Adipocyte (in vitro differentiated cells): ENCODE results near the gene CLEC4G.

Source experiments
- DNase-seq: peaks from one replicate; pipeline ENCODE4 v3.0.0-alpha.2; 2015; ENCODE audit warnings: low read depth
- H3K27me3 ChIP-seq: replicated peaks from 2 replicates; pipeline ENCODE4 v1.7.0; 2013; ENCODE audit warnings: mild to moderate bottlenecking, low read length, moderate library complexity; ENCODE audit not compliant: control insufficient read depth, insufficient read depth
- H3K36me3 ChIP-seq: 2 replicates; pipeline ENCODE4 v1.7.0; 2013; ENCODE audit warnings: low read length, mild to moderate bottlenecking, moderate library complexity; ENCODE audit not compliant: control insufficient read depth, insufficient read depth, severe bottlenecking
- H3K4me1 ChIP-seq: 2 replicates; pipeline ENCODE4 v1.7.0; 2013; ENCODE audit warnings: mild to moderate bottlenecking, low read length, moderate library complexity; ENCODE audit not compliant: control insufficient read depth, insufficient read depth
- H3K4me3 ChIP-seq: 2 replicates; pipeline ENCODE4 v1.7.0; 2013; ENCODE audit warnings: mild to moderate bottlenecking, low read length, moderate library complexity
- H3K9ac ChIP-seq: 2 replicates; pipeline ENCODE4 v1.7.0; 2013; ENCODE audit warnings: mild to moderate bottlenecking, low read length, moderate library complexity
- H3K9me3 ChIP-seq: 2 replicates; pipeline ENCODE4 v1.7.0; 2013; ENCODE audit warnings: mild to moderate bottlenecking, low read length, moderate library complexity; ENCODE audit not compliant: control insufficient read depth

The CLEC4G gene

DNA sequence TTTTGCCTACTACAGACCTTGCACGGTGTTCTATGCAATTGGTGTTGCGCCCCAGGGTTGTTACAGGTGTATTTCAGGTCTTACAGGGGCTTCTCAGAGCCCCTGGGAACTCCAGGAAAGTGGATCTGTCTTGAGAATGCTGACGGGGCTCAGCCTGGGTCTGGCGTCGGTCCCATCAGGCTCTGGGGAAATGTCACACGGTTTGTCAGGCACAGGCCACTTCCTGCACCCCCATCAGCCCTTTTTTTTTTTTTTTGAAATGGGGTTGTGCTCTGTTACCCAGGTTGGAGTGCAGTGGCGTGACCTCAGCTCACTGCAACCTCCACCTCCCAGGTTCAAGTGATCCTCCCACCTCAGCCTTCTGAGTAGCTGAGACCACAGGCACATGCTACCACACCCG lies 13.2 kb downstream of the CLEC4G start:
- no peak for DNase-seq
- Histone ChIP-seq H3K4me1 (no peaks in the 10 kb centered on the region), H3K4me3 (no peak overlapping the region), H3K9me3 (peaks cover 6% of the 10 kb centered on the region), H3K9ac (no peak overlapping the region), H3K36me3 (no peaks in the 10 kb centered on the region), H3K27me3 (peaks cover 23% of the 10 kb centered on the region)

DNA sequence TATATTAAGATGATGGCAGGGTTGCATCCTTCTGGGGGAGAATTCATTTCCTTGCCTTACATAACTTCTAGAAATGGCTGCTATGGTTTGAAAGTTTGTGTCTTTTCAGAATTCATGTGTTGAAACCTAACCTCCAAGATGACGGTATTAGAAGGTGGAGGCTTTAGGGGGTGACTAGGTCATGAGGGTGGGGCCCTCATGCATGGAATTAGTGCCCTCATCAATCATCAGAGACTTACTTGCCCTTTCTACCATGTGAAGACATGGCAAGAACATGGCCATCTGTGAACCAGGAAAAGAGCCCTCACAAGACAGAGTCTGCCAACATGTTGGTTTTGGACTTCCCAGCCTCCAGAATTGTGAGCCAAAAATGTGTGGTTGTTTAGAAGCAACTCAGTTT lies 15.1 kb downstream of the CLEC4G start:
- H3K9ac ChIP-seq: no peak overlapping the region
- H3K27me3 ChIP-seq: peaks cover 17% of the 10 kb centered on the region
- no peaks in the 10 kb centered on the region for H3K4me1 ChIP-seq
- H3K9me3 ChIP-seq: peaks cover 6% of the 10 kb centered on the region
- no peaks in the 10 kb centered on the region for H3K36me3 ChIP-seq
- DNase-seq: no peak
- no peak overlapping the region for H3K4me3 ChIP-seq

DNA sequence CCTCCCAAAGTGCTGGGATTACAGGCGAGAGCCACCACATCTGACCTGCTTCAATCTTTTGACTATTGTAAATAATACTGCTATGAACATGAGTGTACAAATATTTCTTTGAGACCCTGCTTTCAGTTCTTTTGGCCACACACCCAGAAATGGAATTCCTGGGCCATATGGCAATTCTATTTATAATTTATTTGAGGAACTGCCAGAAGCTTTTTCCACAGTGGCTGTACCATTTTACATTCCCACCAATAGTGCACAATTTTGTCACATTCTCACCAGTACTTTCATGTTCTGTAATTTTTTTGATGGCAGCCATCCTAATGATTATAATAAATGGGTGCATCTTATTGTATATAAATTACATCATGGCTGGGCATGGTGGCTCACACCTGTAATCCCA lies 16.2 kb downstream of the CLEC4G start:
- Histone ChIP-seq H3K27me3 (peaks cover 16% of the 10 kb centered on the region), H3K4me1 (no peaks in the 10 kb centered on the region), H3K36me3 (no peaks in the 10 kb centered on the region), H3K9ac (no peak overlapping the region), H3K9me3 (peaks cover 6% of the 10 kb centered on the region), H3K4me3 (no peak overlapping the region)
- no peak for DNase-seq

DNA sequence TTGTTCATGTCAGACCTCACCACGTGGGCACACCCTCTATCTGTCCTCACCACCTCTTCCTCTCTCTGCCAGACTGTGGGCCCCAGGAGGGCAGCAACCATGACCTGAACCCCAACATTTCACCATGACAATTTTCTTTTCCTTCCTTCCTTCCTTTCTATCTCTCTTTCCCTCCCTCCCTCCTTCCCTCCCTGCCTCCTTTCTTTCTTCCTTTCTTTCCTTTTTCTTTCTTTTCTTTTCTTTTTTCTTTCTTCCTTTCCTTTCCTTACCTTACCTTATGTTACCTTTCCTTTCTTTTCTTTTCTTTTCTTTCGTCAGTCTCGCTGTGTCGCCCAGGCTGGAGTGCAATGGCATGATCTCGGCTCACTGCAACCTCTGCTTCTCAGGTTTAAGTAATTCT lies 21.3 kb downstream of the CLEC4G start:
- Histone ChIP-seq H3K4me1 (no peaks in the 10 kb centered on the region), H3K36me3 (no peaks in the 10 kb centered on the region), H3K9ac (no peak overlapping the region), H3K4me3 (no peak overlapping the region), H3K27me3 (peaks cover 25% of the 10 kb centered on the region), H3K9me3 (no peaks in the 10 kb centered on the region)
- DNase-seq: no peak

DNA sequence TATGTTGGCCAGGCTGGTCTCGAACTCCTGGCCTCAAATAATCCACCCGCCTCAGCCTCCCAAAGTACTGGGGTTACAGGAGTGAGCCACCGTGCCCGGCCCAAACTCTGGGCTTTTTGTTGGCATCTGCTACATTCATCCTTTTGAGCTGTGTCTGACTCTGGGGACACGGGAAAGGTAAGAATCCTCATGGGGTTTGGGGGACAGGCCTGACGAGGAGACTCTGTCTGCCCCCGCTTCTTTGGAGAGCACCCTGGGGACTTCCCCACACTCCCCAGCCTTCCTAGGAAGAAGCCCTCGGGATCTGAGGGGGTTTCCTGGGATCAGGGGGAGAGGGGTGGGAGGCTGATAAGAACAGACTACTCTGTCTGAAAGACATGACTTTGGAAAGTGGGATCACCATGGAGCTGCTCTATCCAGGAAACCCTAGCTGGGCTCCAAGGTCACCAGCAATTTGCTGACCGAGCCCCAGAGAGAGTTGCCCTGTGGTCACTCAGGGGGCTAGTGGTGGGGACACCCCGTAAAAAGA lies 21.9 kb downstream of the CLEC4G start:
- no peak overlapping the region for H3K4me3 ChIP-seq
- no peaks in the 10 kb centered on the region for H3K4me1 ChIP-seq
- H3K36me3 ChIP-seq: no peaks in the 10 kb centered on the region
- DNase-seq: no peak
- H3K9me3 ChIP-seq: no peaks in the 10 kb centered on the region
- no peak overlapping the region for H3K9ac ChIP-seq
- peaks cover 25% of the 10 kb centered on the region for H3K27me3 ChIP-seq

DNA sequence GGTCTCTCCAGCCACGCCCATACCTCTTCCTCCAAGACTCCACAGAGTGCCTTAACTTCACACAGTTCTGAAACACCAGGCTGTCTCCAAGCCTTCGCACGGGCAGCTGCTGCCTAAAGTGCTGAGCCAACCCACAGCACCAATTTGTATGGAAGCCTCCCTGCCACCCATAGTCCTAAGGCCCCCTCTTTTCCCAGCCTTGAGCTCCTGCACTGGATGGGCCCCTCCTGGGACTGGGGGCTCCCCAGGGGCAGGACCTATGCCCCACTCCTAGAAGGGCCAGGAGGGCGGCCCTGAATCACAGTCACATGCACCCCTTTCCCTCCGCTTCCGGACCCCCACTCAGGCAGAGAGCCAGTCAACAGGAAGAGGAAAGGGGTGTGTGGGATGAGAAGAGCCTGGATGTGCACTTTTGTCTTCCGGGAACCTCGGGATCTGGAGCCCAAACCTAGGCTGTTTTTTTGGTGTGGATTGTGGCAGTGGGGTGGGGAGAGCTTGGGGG lies 24.9 kb downstream of the CLEC4G start:
- no peak overlapping the region for H3K9ac ChIP-seq

DNA sequence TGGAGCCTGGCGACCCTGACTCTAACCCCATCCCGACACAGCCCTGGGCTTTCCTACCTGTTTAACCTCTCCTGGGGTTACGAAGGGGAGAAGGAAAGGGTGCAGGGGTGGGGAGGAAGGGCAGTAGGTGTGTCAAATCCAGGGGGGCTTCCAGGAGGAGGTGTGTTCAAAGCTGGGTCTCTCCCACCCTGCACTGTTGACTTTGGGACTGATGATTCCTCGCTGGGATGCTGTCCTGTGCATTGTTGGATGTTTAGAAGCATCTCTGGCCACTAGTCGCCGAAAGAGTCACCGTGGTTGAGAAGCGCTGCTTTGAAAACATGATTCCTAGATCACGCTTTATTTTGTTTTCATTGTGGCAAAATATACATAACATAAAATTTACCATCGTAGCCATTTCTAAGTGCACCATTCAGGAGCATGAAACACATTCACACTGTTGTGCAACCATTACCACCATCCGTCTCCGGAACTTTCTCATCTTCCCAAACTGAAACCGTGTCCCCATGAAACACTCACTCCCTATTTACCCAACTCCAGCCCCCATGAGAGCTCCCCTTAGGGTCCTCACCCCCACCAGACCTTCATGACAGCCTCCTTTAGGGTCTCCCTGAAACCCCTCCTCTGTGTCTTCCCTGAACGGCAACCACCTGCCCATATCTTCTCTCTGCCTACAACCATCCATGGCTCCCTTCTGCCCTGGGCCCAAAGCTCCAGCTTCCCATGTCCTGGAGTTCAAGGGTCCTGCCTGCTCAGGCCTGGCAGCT lies 25.5 kb downstream of the CLEC4G start:
- no peaks in the 10 kb centered on the region for H3K9me3 ChIP-seq
- H3K9ac ChIP-seq: no peak overlapping the region
- DNase-seq: no peak
- H3K27me3 ChIP-seq: peaks cover 36% of the 10 kb centered on the region
- no peaks in the 10 kb centered on the region for H3K4me1 ChIP-seq
- no peaks in the 10 kb centered on the region for H3K36me3 ChIP-seq
- H3K4me3 ChIP-seq: no peak overlapping the region

More for the DNA sequence above, 24.9 kb downstream of the CLEC4G start:
- Histone ChIP-seq H3K4me3 (no peak overlapping the region), H3K27me3 (peaks cover 36% of the 10 kb centered on the region), H3K36me3 (no peaks in the 10 kb centered on the region), H3K9me3 (no peaks in the 10 kb centered on the region), H3K4me1 (no peaks in the 10 kb centered on the region)
- no peak for DNase-seq

DNA sequence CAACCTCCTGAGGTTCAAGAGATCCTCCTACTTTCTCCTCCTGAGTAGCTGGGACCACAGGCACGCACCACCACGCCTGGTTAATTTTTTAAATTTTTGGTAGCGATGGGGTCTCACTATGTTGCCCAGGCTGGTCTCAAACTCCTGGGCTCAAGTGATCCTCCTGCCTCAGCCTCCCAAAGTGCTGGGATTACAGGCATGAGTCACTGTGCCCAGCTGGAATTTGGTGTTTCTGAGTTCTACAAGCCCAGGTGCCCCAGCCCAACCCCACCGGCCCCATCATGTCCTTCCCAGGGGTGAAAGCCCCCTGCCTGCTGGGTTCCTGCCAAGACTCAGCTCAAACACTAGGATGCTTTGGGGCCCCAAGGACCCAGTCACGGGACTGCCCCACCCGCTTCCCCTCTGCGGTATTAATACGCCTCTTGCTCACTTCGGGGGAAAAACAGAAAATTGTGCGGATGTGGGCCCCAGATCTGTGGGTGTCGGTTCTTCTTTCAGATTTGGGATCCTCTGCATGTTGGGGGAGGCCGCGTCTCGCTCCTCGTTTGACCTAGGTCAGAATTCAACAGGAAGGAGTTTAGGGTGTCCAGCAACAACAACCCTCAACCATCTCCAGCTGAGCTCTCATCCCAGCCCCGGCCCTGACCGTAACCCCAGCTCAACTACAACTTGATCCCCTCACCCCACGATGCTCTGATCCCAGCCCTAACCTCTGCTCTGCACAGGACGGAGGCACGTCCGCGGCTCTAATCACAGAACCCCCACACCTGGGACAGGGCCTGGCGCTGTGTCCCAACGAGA lies 26.3 kb downstream of the CLEC4G start:
- no peak overlapping the region for H3K4me3 ChIP-seq
- peaks cover 40% of the 10 kb centered on the region for H3K27me3 ChIP-seq
- no peaks in the 10 kb centered on the region for H3K9me3 ChIP-seq
- no peaks in the 10 kb centered on the region for H3K4me1 ChIP-seq
- no peak for DNase-seq
- H3K36me3 ChIP-seq: no peaks in the 10 kb centered on the region
- no peak overlapping the region for H3K9ac ChIP-seq

DNA sequence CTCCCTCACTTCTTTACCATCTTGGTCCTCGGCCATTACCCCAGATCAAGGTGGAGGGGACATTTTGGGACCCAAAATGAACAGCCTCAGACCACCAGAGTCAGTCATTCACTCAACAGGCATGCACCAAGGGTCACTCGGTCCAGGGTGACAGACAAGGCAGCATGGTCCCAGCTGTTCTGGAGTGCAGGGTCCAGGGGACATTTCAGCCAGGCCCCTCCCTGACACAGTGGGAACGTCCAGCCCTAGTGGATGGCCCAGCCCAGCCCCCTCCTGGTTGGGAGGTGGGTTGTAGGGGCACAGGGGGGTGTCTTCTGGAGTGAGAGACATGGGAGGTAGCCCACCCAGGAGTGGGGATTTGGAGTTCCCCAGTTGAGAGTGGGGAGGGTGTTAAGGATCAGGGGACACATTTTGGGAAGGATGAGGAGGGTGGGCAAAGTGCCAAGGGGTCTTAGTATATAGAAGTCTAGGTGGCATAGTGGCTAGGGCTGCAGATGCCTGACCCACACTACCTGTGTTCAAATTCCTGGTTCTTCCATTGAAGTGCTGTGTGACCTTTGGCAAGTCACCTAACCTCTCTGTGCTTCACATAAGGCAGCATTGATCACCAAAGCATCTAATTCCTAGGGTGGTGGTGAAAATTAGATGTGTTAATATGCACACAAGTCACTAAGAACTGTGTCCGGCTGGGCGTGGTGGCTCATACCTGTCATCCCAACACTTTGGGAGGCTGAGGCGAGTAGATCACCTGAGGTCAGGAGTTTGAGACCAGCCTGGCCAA lies 27.4 kb downstream of the CLEC4G start:
- H3K9ac ChIP-seq: no peak overlapping the region
- no peak for DNase-seq
- H3K4me1 ChIP-seq: no peaks in the 10 kb centered on the region
- peaks cover 36% of the 10 kb centered on the region for H3K27me3 ChIP-seq
- H3K36me3 ChIP-seq: no peaks in the 10 kb centered on the region
- no peaks in the 10 kb centered on the region for H3K9me3 ChIP-seq
- no peak overlapping the region for H3K4me3 ChIP-seq

DNA sequence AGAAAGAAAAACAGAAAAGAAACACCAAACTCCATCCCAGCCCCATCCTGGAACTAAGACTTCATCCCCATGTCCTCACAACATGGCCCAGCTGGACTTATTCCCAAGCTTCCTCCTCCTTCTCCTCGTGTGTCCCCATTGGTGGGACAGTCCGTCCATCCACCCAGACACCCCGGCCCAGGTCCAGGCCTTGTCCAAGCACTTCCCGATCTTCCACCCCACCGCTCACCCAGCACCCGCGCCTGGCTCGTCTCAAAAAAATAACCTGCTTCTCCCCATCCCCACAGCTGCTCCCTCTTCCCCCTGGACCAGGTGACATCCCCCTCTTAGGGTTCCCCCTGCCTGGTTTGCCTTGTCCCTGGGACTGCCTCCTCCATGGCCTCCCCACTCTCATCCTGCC lies 28.6 kb downstream of the CLEC4G start:
- H3K4me3 ChIP-seq: no peak overlapping the region

More for the DNA sequence above, 28.6 kb downstream of the CLEC4G start:
- H3K9ac ChIP-seq: no peak overlapping the region
- H3K36me3 ChIP-seq: no peaks in the 10 kb centered on the region
- H3K4me1 ChIP-seq: no peaks in the 10 kb centered on the region
- DNase-seq: no peak
- H3K27me3 ChIP-seq: peaks cover 46% of the 10 kb centered on the region
- no peaks in the 10 kb centered on the region for H3K9me3 ChIP-seq
